Vagina (tissue), 2 donors: ENCODE results near the gene RGS6. TPM values are rescaled to one million over a fixed set of nuclear protein-coding genes. Genes with fewer than 3 reads are reported as not detected.
"Not testable (repeated sequence)": the region's sequence is repeated elsewhere in the genome, so short reads cannot be mapped to it uniquely, and the experiment has no call there.

Experiments used
- DNase-seq, 2 donors: peaks; one replicate each; pipeline ENCODE4 v3.0.0-alpha.2; 2017; ENCODE audit errors: extremely low spot score in 2 of 2
- H3K27ac ChIP-seq: fragments of 200-600 bp; sonication (generic); one replicate; pipeline ENCODE4 v1.5.1; 2019
- H3K27me3 ChIP-seq: fragments of 200-600 bp; sonication (generic); one replicate; pipeline ENCODE4 v1.5.1; 2019
- H3K36me3 ChIP-seq, 2 donors: fragments of 200-600 bp; sonication (generic); one replicate each; pipeline ENCODE4 v1.5.1; 2017 to 2019
- H3K4me1 ChIP-seq: fragments of 200-600 bp; sonication (generic); one replicate; pipeline ENCODE4 v1.5.1; 2019
- H3K4me3 ChIP-seq, 2 donors: fragments of 200-600 bp; sonication (generic); 1 replicate in 1 of 2; 2 replicates in 1 of 2; pipeline ENCODE4 v1.5.1; 2016 to 2019
- H3K9me3 ChIP-seq: fragments of 200-600 bp; sonication (generic); one replicate; pipeline ENCODE4 v1.5.1; 2019
- CTCF ChIP-seq, 3 experiments: fragments of 450-650 bp in 2 of 3; fragments of 200-600 bp in 1 of 3; sonication (generic) in 1 of 3; IDR thresholded peaks; one replicate each; pipeline ENCODE4 v1.5.1; 2017 to 2019; ENCODE audit warnings: antibody characterized with exemption in 3 of 3, mild to moderate bottlenecking in 2 of 3, moderate library complexity in 2 of 3
- POLR2A ChIP-seq, 2 donors: fragments of 450-650 bp; IDR thresholded peaks; one replicate each; pipeline ENCODE4 v1.6.1; 2017; ENCODE audit warnings: antibody characterized with exemption in 2 of 2, mild to moderate bottlenecking in 2 of 2, moderate library complexity in 2 of 2
- POLR2AphosphoS5 ChIP-seq, 2 donors: sonication (generic); formaldehyde crosslinking; IDR thresholded peaks; one replicate each; pipeline ENCODE4 v1.9.0; 2017; ENCODE audit warnings: antibody characterized with exemption in 2 of 2, mild to moderate bottlenecking in 2 of 2, low read depth in 1 of 2; ENCODE audit not compliant: insufficient read depth in 1 of 2
- intact Hi-C: fragments of 100-400 bp; cut with DNase I; formaldehyde crosslinking; loops from one replicate; pipeline ENCODE4 v1.15.1; 2023
- total RNA-seq: library from RNA; depleted of rRNA; stranded (reverse); fragments of >200 nt; gene quantifications from one replicate; pipeline ENCODE4 v1.2.3, GENCODE V29; 2016

RGS6 gene
- total RNA-seq, 1 donor from 2014 or later = 2.0 TPM

DNA sequence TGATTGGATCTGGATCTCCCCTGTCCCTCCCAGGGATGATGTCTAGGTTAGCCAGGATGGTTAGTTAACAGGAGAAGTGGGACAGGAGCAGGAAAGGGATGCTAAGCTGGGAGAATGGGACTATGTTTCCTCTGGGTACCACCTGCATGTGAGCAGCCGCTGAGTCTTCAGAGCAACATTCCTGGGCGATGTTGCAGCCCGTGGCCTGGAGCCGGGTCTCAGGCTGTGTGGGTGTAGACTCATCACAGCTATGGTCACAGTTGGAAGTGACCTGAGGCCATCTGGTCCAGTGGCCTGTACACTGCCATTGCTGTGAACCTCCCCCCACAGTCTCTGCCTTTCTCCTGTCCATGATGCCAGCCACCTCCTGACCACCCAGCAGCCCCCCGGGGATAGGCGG is 539.1 kb downstream of the RGS6 start:
- H3K9me3 ChIP-seq = no peaks in the 10 kb centered on the region
- DNase-seq = no peak
- no peaks in the 10 kb centered on the region for H3K27me3 ChIP-seq
- TF ChIP-seq POLR2AphosphoS5 (IDR thresholded peaks at IDR 0.05; ENCODE audit: insufficient read depth in 1 of 2, low read depth in 1 of 2) (no peak), POLR2A (IDR thresholded peaks at IDR 0.05) (no peak), CTCF (IDR thresholded peaks at IDR 0.05) (no peak)
- no peak overlapping the region for H3K27ac ChIP-seq
- no peak overlapping the region for H3K4me3 ChIP-seq
- no peaks in the 10 kb centered on the region for H3K36me3 ChIP-seq
- peaks cover 4% of the 10 kb centered on the region for H3K4me1 ChIP-seq
- intact Hi-C loops = no loop called here

DNA sequence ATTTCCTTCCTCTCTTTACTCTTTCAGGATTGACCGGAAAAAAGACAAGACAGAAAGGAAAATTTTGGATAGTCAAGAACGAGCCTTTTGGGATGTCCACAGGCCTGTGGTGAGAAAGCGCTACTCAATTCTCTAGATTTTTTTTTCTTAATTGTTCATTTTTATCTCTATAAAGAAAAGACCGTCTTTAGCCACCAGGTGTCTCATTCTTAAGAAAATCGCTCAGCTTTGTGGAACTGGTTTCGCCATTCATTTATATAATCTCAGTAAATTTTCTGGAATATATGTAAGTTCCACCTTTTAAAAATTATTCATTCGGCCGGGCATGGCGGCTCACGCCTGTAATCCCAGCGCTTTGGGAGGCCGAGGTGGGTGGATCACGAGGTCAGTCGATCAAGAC is 540.6 kb downstream of the RGS6 start:
- Histone ChIP-seq H3K36me3 (no peaks in the 10 kb centered on the region), H3K9me3 (no peaks in the 10 kb centered on the region), H3K4me1 (peaks cover 4% of the 10 kb centered on the region), H3K27me3 (no peaks in the 10 kb centered on the region), H3K4me3 (no peak overlapping the region), H3K27ac (no peak overlapping the region)
- intact Hi-C loops = no loop called here
- TF ChIP-seq POLR2AphosphoS5 (IDR thresholded peaks at IDR 0.05; ENCODE audit: insufficient read depth in 1 of 2, low read depth in 1 of 2) = no peak
- no peak for TF ChIP-seq CTCF (IDR thresholded peaks at IDR 0.05)
- TF ChIP-seq POLR2A (IDR thresholded peaks at IDR 0.05) = no peak
- DNase-seq = no peak

DNA sequence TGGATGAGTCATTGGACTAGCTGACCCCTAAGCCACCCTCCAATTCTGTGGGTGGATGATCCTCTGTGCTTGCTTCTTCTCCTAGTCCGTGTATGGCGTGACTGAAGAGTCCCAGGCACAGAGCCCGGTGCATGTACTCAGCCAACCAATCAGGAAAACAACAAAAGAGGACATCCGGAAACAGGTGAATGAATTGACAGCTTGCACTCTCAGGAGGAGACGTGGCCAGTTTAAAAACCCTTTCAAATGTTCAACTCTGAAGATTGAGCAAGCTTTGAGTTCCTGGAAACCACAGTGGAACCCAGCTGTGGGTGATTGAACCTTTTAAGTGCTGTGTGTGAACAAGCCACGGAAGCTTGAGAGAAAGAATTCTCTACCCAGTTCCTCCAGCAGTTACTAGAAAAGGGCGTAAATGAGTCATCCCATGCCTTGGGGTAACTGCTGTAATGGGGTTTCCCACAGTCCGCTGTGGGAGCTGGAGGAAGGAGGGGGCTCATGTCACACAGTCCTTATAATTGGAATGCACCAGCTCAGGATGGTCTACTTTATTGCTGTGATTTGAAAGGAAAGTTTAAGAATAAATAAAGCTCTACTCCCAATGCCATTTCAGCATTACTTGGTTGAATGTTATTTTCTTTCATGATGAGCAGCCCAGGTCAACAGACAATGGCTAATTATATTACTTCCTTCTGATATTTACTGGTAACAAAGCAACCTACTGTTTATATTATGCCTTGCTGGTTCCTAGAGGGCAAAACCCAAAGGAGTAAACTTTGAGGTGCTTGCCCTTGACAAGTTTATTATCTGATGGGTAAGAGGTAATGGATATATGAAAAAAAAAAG is 544.6 kb downstream of the RGS6 start:
- Histone ChIP-seq H3K27me3 (no peaks in the 10 kb centered on the region), H3K27ac (no peak overlapping the region), H3K9me3 (no peaks in the 10 kb centered on the region), H3K4me1 (peaks cover 4% of the 10 kb centered on the region), H3K36me3 (no peaks in the 10 kb centered on the region), H3K4me3 (no peak overlapping the region)
- intact Hi-C loops = no loop called here
- peak in 1 of 2 donors; percentile 52 for DNase-seq
- TF ChIP-seq POLR2AphosphoS5 (IDR thresholded peaks at IDR 0.05; ENCODE audit: insufficient read depth in 1 of 2, low read depth in 1 of 2) (no peak), POLR2A (IDR thresholded peaks at IDR 0.05) (no peak), CTCF (IDR thresholded peaks at IDR 0.05) (no peak)

- intact Hi-C loops, H3K4me3 ChIP-seq, H3K27me3 ChIP-seq, H3K9me3 ChIP-seq, H3K36me3 ChIP-seq, H3K27ac ChIP-seq, H3K4me1 ChIP-seq: not testable (repeated sequence)
- DNase-seq = peak in 1 of 2 donors; percentile 6
These were observed 545.3 kb downstream of the RGS6 start for GRCh38 chr14:72477578-72477977.

DNA sequence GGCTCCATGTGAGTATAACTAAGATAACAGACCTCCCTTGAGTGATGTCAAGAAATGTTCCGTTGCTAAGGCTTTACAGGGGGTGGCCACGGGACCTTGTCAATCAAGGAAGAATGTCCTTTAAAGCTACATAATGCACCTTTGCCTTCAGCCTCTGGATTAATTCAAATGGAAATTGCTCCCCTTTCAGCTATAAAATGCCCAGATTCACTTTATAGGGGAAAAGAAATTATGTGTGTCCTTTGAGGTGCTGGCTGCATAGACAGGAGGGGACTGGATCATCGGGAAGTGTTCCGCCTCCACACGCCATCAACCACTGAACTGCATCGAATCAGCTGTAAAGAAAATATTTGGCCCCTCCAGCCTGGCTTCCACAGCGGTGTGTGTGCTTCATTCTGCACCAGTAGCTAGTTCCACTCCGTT is 546.3 kb downstream of the RGS6 start:
- Histone ChIP-seq H3K4me3 (no peak overlapping the region), H3K27me3 (no peaks in the 10 kb centered on the region), H3K4me1 (peaks cover 4% of the 10 kb centered on the region), H3K27ac (no peak overlapping the region), H3K36me3 (no peaks in the 10 kb centered on the region), H3K9me3 (no peaks in the 10 kb centered on the region)
- TF ChIP-seq POLR2AphosphoS5 (IDR thresholded peaks at IDR 0.05; ENCODE audit: insufficient read depth in 1 of 2, low read depth in 1 of 2) (no peak), POLR2A (IDR thresholded peaks at IDR 0.05) (no peak), CTCF (IDR thresholded peaks at IDR 0.05) (no peak)
- peak in 1 of 2 donors; percentile 16 for DNase-seq
- intact Hi-C loops = no loop called here
